Measurements from ENCODE around the gene CDC42BPB.

GRCh38 chr14:102930138-102930752 lies 127.1 kb downstream of the CDC42BPB start:
- TF ChIP-seq TP53 (CRISPR knock-in tag; IDR thresholded peaks at IDR 0.05) (no peak), CTCF (IDR thresholded peaks at IDR 0.05) (no peak), IRF1 (CRISPR knock-in tag; IDR thresholded peaks at IDR 0.05) (no peak), E2F4 (CRISPR knock-in tag; IDR thresholded peaks at IDR 0.05; ENCODE audit: borderline replicate concordance, low read depth) (no peak), USF2 (CRISPR knock-in tag; IDR thresholded peaks at IDR 0.05) (no peak), MYBL2 (CRISPR knock-in tag; IDR thresholded peaks at IDR 0.05) (no peak), CBFB (CRISPR knock-in tag; IDR thresholded peaks at IDR 0.05; ENCODE audit: low read depth) (no peak), MAX (CRISPR knock-in tag; IDR thresholded peaks at IDR 0.05) (0 out of 2 replicates have a peak, but pooled peaks have one; percentile 29), IRF2 (CRISPR knock-in tag; IDR thresholded peaks at IDR 0.05; ENCODE audit: borderline replicate concordance, low read depth) (no peak), PRDM15 (CRISPR knock-in tag; IDR thresholded peaks at IDR 0.05) (no peak), MXD4 (CRISPR knock-in tag; IDR thresholded peaks at IDR 0.05; ENCODE audit: borderline replicate concordance) (no peak)

Data from WTC11 (cell line).